A549 (cell line): ENCODE data around the gene CD27. TPM values are rescaled to one million over a fixed set of nuclear protein-coding genes. Genes with fewer than 3 reads are reported as not detected.

Experiments
- ATAC-seq, 2 experiments: fragments of 200-7000 bp in 1 of 2; fragments of >200 bp in 1 of 2; cut with Nextera tagmentation in 1 of 2; cut with Tn5 transposase in 1 of 2; 3 replicates each; pipeline versions ENCODE4 v1.8.0 to v1.9.1; 2018 to 2020; ENCODE audit warnings: mild to moderate bottlenecking in 1 of 2, moderate library complexity in 1 of 2
- CTCF ChIA-PET: fragments of 300-600 bp; sonication (Branson Sonifier 250); formaldehyde crosslinking; extraction: SDS; loops from one replicate; lab custom pipeline; 2021; ENCODE audit warnings: antibody characterized with exemption, inconsistent platforms; lab: Yijun Ruan, JAX
- POLR2A ChIA-PET: fragments of 350-600 bp; formaldehyde crosslinking; extraction: SDS; loops from one replicate; lab custom pipeline; 2021; ENCODE audit warnings: antibody characterized with exemption, inconsistent platforms; lab: Yijun Ruan, JAX
- DNase-seq, 2 experiments: peaks; one replicate each; pipeline versions ENCODE4 v3.0.0 to v3.0.0-alpha.2; 2011 to 2016; ENCODE audit warnings: low read depth in 1 of 2, low spot score in 1 of 2
- FAIRE-seq: peaks from 2 replicates; lab custom pipeline; 2011; peaks lifted over from hg19 to GRCh38; lab: Jason Lieb, UNC
- H3K27ac ChIP-seq, 2 experiments: fragments of >200 bp; sonication (Bioruptor Twin); formaldehyde crosslinking; 3 replicates each; pipeline ENCODE4 v1.5.1; 2016 to 2017
- H3K4me1 ChIP-seq: fragments of >200 bp; sonication (Bioruptor Twin); formaldehyde crosslinking; 3 replicates; pipeline ENCODE4 v1.6.1; 2016
- H3K4me2 ChIP-seq: fragments of >200 bp; sonication (Bioruptor Twin); formaldehyde crosslinking; 3 replicates; pipeline ENCODE4 v1.6.1; 2016
- H3K4me3 ChIP-seq: fragments of >200 bp; sonication (Bioruptor Twin); formaldehyde crosslinking; 3 replicates; pipeline ENCODE4 v1.5.1; 2016
- H3K9me3 ChIP-seq: fragments of >200 bp; sonication (Bioruptor Twin); formaldehyde crosslinking; 3 replicates; pipeline ENCODE4 v1.6.1; 2016
- CBX2 ChIP-seq: fragments of 200-600 bp; sonication (generic); IDR thresholded peaks from 2 replicates; pipeline ENCODE4 v1.6.1; 2016; ENCODE audit warnings: low read depth, mild to moderate bottlenecking, borderline replicate concordance
- CHD2 ChIP-seq: fragments of 150-350 bp; IDR thresholded peaks from 2 replicates; pipeline ENCODE4 v1.6.1; 2014; ENCODE audit warnings: low read length; ENCODE audit not compliant: partially characterized antibody
- EHF ChIP-seq: fragments of 250-450 bp; sonication (Bioruptor Pico); IDR thresholded peaks from 2 replicates; pipeline ENCODE4 v1.5.0; 2020; ENCODE audit warnings: mild to moderate bottlenecking
- EHMT2 ChIP-seq: fragments of 200-600 bp; sonication (generic); IDR thresholded peaks from 2 replicates; pipeline ENCODE4 v1.6.1; 2016; ENCODE audit warnings: antibody characterized with exemption, low read depth, mild to moderate bottlenecking, moderate library complexity
- ESRRA ChIP-seq: fragments of 150-350 bp; IDR thresholded peaks from 2 replicates; pipeline ENCODE4 v1.6.1; 2014; ENCODE audit warnings: mild to moderate bottlenecking, low read length, borderline replicate concordance
- HDAC2 ChIP-seq: fragments of 200-600 bp; sonication (generic); IDR thresholded peaks from 2 replicates; pipeline ENCODE4 v1.6.1; 2016
- HEYL ChIP-seq: fragments of 250-450 bp; sonication (Bioruptor Pico); IDR thresholded peaks from 2 replicates; pipeline ENCODE4 v1.8.0; 2021; ENCODE audit warnings: mild to moderate bottlenecking, moderate library complexity
- JUN ChIP-seq, 2 experiments: fragments of >200 bp; sonication (Bioruptor Twin); formaldehyde crosslinking; IDR thresholded peaks; 2 replicates in 1 of 2; 3 replicates in 1 of 2; pipeline ENCODE4 v1.6.1; 2016 to 2017
- KDM1A ChIP-seq: fragments of 200-600 bp; sonication (generic); IDR thresholded peaks from 2 replicates; pipeline ENCODE4 v1.6.1; 2016; ENCODE audit warnings: low read depth, mild to moderate bottlenecking
- KDM5A ChIP-seq: fragments of 200-600 bp; sonication (generic); IDR thresholded peaks from 2 replicates; pipeline ENCODE4 v1.6.1; 2016; ENCODE audit warnings: antibody characterized with exemption, mild to moderate bottlenecking
- NPAS2 ChIP-seq: fragments of 250-450 bp; sonication (Bioruptor Pico); IDR thresholded peaks from 2 replicates; pipeline ENCODE4 v1.8.0; 2022; ENCODE audit warnings: mild to moderate bottlenecking, moderate library complexity, borderline replicate concordance
- NR3C1 ChIP-seq: fragments of >200 bp; sonication (Bioruptor Twin); formaldehyde crosslinking; IDR thresholded peaks from 3 replicates; pipeline ENCODE4 v1.6.1; 2017
- RNF2 ChIP-seq: fragments of 200-600 bp; sonication (generic); IDR thresholded peaks from 2 replicates; pipeline ENCODE4 v1.6.1; 2016; ENCODE audit warnings: low read depth, mild to moderate bottlenecking, antibody characterized with exemption, moderate library complexity, borderline replicate concordance
- ZC3H11A ChIP-seq: fragments of 450-650 bp; IDR thresholded peaks from 2 replicates; pipeline ENCODE4 v1.6.1; 2014; ENCODE audit warnings: antibody characterized with exemption, mild to moderate bottlenecking
- ZFP36 ChIP-seq: fragments of 450-650 bp; IDR thresholded peaks from 2 replicates; pipeline ENCODE4 v1.6.1; 2014; ENCODE audit warnings: borderline replicate concordance; ENCODE audit not compliant: partially characterized antibody
- ZNF302 ChIP-seq: fragments of 250-450 bp; sonication (Bioruptor Pico); IDR thresholded peaks from 2 replicates; pipeline ENCODE4 v1.9.0; 2021; ENCODE audit warnings: inconsistent platforms, mild to moderate bottlenecking, moderate library complexity
- WGBS: methylation state at CpG from one replicate; pipeline ENCODE4 v1.1.6; 2017; ENCODE audit errors: missing lambda C conversion rate; 5-methylcytosine and 5-hydroxymethylcytosine counted together
- polyA plus RNA-seq, 4 experiments: library from polyadenylated mRNA; depleted of rRNA in 3 of 4; stranded (reverse); fragments of >200 nt; fragmentation: RNase III in 1 of 4; extraction: RNeasy Plus Mini Kit Qiagen cat#74134 plus additional on column Dnase treatment in 1 of 4; gene quantifications; 2 replicates in 3 of 4; 3 replicates in 1 of 4; pipeline ENCODE4 v1.2.3, GENCODE V29; 2011 to 2017
- TF ChIP-seq, protein P1 (sequence below): fragments of 200-600 bp; sonication (generic); IDR thresholded peaks from 2 replicates; pipeline ENCODE4 v1.6.1; 2016; ENCODE audit warnings: antibody characterized with exemption, mild to moderate bottlenecking, moderate library complexity
- TF ChIP-seq, protein P2 (sequence below): IDR thresholded peaks from 2 replicates; pipeline ENCODE4 v1.6.1; 2012
- TF ChIP-seq, protein P3 (sequence below): fragments of 250-450 bp; sonication (Bioruptor Pico); IDR thresholded peaks from 2 replicates; pipeline ENCODE4 v1.5.0; 2021; ENCODE audit warnings: mild to moderate bottlenecking, moderate library complexity, borderline replicate concordance

Gene CD27
- polyA plus RNA-seq, 2 of the 4 experiments (the other 2 are of a cell fraction) = not detected

DNA sequence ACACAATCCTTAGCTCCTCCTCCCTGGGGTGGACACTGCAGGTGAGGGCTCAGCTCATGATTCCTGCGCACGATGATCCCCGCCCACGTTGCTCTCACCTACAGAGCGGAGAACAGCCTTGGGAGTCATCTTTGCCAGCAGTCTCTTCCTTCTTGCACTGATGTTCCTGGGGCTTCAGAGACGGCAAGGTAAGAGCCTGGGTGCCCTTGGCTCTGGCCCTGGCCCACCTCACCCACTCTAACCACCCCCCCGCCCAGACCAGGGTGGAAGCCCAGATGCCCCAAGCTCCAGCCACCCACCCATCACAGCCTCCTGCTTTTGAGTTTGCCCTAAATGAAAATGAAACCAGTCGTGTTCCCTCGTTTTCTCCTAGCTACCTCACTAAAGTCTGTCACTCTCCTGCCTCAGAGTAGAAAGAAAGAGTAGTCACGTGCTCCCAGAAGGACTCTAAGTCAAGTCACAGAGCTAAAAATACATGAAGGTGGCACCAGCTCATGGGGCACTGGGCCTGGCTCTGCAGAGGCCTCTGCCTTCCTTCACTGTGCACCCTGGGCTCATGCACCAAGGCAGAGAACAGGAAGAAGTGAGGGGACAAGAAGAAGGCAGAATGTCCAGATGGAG is 16.1 kb downstream of the CD27 start:
- Histone ChIP-seq H3K4me2 (no peak overlapping the region), H3K9me3 (no peaks in the 10 kb centered on the region), H3K4me3 (no peak overlapping the region), H3K4me1 (0 out of 3 replicates have a peak, but pooled peaks cover 5% of the 10 kb centered on the region), H3K27ac (no peak overlapping the region)
- POLR2A ChIA-PET = interaction anchor here (0.8 to 3.9 kb wide), 2 partner anchors 9 to 10 kb away, joined by 3 to 27 read pairs; partner anchors contain the start of genes TAPBPL and VAMP1
- WGBS = 86% methylated on average over 10 of the region's 10 CpGs
- CTCF ChIA-PET = interaction anchor here (0.8 to 9.3 kb wide), 10 partner anchors 9 to 181 kb away, joined by 3 to 92 read pairs (median 4); partner anchors contain the start of gene TAPBPL
- TF ChIP-seq ZNF302 (no peak), NR3C1 (no peak), EHMT2 (no peak), CBX2 (no peak), KDM5A (no peak), NPAS2 (CRISPR knock-in tag) (no peak), HDAC2 (no peak), KDM1A (no peak)
- no peak for FAIRE-seq
- no peak for ATAC-seq
- no peak for DNase-seq

DNA sequence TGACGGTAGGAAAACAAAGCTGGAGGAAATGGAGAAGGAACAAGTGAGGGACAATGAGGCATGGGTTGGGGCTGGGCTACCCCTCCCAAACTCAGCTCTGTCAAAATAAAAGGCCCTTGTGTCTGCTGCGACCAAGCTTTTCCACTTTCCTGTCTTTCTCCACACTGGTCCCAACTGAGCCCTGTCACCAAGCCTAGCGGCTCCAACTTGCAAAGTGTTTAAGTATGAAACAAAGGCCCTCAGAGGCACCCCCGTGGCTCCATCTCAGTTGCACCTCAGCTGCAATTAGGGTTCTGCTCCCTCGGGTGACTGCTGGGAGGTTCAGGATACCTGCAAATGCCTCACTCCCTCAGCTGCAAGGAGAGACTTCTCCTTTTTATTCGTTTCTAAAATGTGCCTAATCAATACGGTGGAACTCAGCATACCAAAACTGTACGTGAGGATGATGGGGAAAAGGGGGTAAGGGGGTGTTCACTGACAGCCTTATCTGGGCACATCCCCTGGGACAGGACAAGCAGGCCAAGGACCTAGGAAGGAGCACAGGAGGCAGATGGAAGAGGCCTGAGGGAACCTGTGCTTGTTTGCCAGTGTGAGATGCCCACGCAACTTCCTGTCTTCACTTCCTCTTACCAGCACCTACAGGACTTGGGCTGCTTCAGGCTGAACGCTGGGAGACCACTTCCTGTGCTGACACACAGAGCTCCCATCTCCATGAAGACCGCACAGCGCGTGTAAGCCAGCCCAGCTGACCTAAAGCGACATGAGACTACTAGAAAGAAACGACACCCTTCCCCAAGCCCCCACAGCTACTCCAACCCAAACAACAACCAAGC is 16.9 kb downstream of the CD27 start:
- FAIRE-seq (no peak), ATAC-seq (no peak), DNase-seq (no peak)
- 89% methylated on average over 15 of the region's 15 CpGs for WGBS
- no peak overlapping the region for H3K4me2 ChIP-seq
- CTCF ChIA-PET = interaction anchor here (0.8 to 9.3 kb wide), 12 partner anchors 10 to 182 kb away, joined by 3 to 92 read pairs (median 4); partner anchors contain the start of gene TAPBPL
- H3K9me3 ChIP-seq = no peaks in the 10 kb centered on the region
- no peak overlapping the region for H3K27ac ChIP-seq
- 0 out of 3 replicates have a peak, but pooled peaks cover 5% of the 10 kb centered on the region for H3K4me1 ChIP-seq
- POLR2A ChIA-PET = interaction anchor here (0.8 to 3.9 kb wide), 2 partner anchors 9 to 10 kb away, joined by 3 to 27 read pairs; partner anchors contain the start of genes TAPBPL and VAMP1
- H3K4me3 ChIP-seq = no peak overlapping the region
- TF ChIP-seq CHD2 (no peak), ZC3H11A (no peak), HEYL (CRISPR knock-in tag) (no peak), JUN (IDR thresholded peaks at IDR 0.05) (no peak), RNF2 (no peak), ZFP36 (no peak), CBX2 (no peak), KDM1A (no peak), ESRRA (no peak), EHF (CRISPR knock-in tag) (no peak)
- TF ChIP-seq, protein P1, sequence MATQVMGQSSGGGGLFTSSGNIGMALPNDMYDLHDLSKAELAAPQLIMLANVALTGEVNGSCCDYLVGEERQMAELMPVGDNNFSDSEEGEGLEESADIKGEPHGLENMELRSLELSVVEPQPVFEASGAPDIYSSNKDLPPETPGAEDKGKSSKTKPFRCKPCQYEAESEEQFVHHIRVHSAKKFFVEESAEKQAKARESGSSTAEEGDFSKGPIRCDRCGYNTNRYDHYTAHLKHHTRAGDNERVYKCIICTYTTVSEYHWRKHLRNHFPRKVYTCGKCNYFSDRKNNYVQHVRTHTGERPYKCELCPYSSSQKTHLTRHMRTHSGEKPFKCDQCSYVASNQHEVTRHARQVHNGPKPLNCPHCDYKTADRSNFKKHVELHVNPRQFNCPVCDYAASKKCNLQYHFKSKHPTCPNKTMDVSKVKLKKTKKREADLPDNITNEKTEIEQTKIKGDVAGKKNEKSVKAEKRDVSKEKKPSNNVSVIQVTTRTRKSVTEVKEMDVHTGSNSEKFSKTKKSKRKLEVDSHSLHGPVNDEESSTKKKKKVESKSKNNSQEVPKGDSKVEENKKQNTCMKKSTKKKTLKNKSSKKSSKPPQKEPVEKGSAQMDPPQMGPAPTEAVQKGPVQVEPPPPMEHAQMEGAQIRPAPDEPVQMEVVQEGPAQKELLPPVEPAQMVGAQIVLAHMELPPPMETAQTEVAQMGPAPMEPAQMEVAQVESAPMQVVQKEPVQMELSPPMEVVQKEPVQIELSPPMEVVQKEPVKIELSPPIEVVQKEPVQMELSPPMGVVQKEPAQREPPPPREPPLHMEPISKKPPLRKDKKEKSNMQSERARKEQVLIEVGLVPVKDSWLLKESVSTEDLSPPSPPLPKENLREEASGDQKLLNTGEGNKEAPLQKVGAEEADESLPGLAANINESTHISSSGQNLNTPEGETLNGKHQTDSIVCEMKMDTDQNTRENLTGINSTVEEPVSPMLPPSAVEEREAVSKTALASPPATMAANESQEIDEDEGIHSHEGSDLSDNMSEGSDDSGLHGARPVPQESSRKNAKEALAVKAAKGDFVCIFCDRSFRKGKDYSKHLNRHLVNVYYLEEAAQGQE = no peak
- TF ChIP-seq, protein P2, sequence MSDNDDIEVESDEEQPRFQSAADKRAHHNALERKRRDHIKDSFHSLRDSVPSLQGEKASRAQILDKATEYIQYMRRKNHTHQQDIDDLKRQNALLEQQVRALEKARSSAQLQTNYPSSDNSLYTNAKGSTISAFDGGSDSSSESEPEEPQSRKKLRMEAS = no peak
- TF ChIP-seq, protein P3, sequence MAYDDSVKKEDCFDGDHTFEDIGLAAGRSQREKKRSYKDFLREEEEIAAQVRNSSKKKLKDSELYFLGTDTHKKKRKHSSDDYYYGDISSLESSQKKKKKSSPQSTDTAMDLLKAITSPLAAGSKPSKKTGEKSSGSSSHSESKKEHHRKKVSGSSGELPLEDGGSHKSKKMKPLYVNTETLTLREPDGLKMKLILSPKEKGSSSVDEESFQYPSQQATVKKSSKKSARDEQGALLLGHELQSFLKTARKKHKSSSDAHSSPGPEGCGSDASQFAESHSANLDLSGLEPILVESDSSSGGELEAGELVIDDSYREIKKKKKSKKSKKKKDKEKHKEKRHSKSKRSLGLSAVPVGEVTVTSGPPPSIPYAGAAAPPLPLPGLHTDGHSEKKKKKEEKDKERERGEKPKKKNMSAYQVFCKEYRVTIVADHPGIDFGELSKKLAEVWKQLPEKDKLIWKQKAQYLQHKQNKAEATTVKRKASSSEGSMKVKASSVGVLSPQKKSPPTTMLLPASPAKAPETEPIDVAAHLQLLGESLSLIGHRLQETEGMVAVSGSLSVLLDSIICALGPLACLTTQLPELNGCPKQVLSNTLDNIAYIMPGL (CRISPR knock-in tag) = no peak
